WTC11 (cell line): ENCODE results near the gene AMACR. TPM values are rescaled to one million over a fixed set of nuclear protein-coding genes. Genes with fewer than 3 reads are reported as not detected.
A peak's percentile ranks its signal among the peaks of the same experiment; 100 is the strongest.

Experiments used
- ATAC-seq: fragments of 200-7000 bp; cut with Tn5 transposase; 2 replicates; pipeline ENCODE4 v1.10.0; 2021; ENCODE audit warnings: mild to moderate bottlenecking, moderate library complexity
- CTCF ChIA-PET: fragments of 300-600 bp; sonication (Branson Sonifier 250); formaldehyde crosslinking; loops from one replicate; lab custom pipeline; 2021; ENCODE audit warnings: antibody characterized with exemption; lab: Charles Lee
- POLR2A ChIA-PET: fragments of 350-600 bp; sonication (Branson Sonifier 250); formaldehyde crosslinking; loops from one replicate; lab custom pipeline; 2021; ENCODE audit warnings: antibody characterized with exemption; lab: Charles Lee
- DNase-seq: peaks from one replicate; pipeline ENCODE4 v3.0.0; 2021; ENCODE audit warnings: low spot score
- H3K27ac Mint-ChIP-seq: 2 replicates; pipeline ENCODE4 v1.8.0; 2021; ENCODE audit warnings: mixed read lengths
- H3K27me3 Mint-ChIP-seq: 2 replicates; pipeline ENCODE4 v1.8.0; 2021; ENCODE audit warnings: low read depth, mild to moderate bottlenecking, moderate library complexity, mixed read lengths
- H3K36me3 Mint-ChIP-seq: 2 replicates; pipeline ENCODE4 v1.8.0; 2021; ENCODE audit warnings: mixed read lengths
- H3K4me1 Mint-ChIP-seq: 2 replicates; pipeline ENCODE4 v1.8.0; 2022; ENCODE audit warnings: mixed read lengths
- H3K4me3 Mint-ChIP-seq: 2 replicates; pipeline ENCODE4 v1.8.0; 2021; ENCODE audit warnings: mild to moderate bottlenecking, moderate library complexity, mixed read lengths
- H3K9me3 Mint-ChIP-seq: 2 replicates; pipeline ENCODE4 v1.8.0; 2021; ENCODE audit warnings: mixed read lengths
- AR ChIP-seq: fragments of 250-450 bp; sonication (Bioruptor Pico); IDR thresholded peaks from 2 replicates; pipeline ENCODE4 v1.9.0; 2021; ENCODE audit warnings: mild to moderate bottlenecking
- ARID4B ChIP-seq: sonication (generic); formaldehyde crosslinking; IDR thresholded peaks from 2 replicates; pipeline ENCODE4 v1.8.0; 2023; ENCODE audit warnings: missing genetic modification reagents, mild to moderate bottlenecking, borderline replicate concordance
- E2F5 ChIP-seq: sonication (generic); formaldehyde crosslinking; IDR thresholded peaks from 2 replicates; pipeline ENCODE4 v1.8.1; 2022; ENCODE audit warnings: mild to moderate bottlenecking, moderate library complexity, missing genetic modification reagents
- ETV6 ChIP-seq: sonication (generic); formaldehyde crosslinking; IDR thresholded peaks from 2 replicates; pipeline ENCODE4 v1.8.1; 2022; ENCODE audit warnings: mild to moderate bottlenecking, missing genetic modification reagents
- FOXK1 ChIP-seq: sonication (generic); formaldehyde crosslinking; IDR thresholded peaks from 2 replicates; pipeline ENCODE4 v1.8.0; 2022; ENCODE audit warnings: mild to moderate bottlenecking, moderate library complexity, missing genetic modification reagents
- FOXP1 ChIP-seq: sonication (generic); formaldehyde crosslinking; IDR thresholded peaks from 2 replicates; pipeline ENCODE4 v1.8.0; 2022; ENCODE audit warnings: missing genetic modification reagents, mild to moderate bottlenecking, moderate library complexity, borderline replicate concordance
- HMGA2 ChIP-seq: fragments of 250-450 bp; sonication (Bioruptor Pico); IDR thresholded peaks from 2 replicates; pipeline ENCODE4 v1.4.0; 2021; ENCODE audit warnings: mild to moderate bottlenecking, moderate library complexity
- IRF2 ChIP-seq: sonication (generic); formaldehyde crosslinking; IDR thresholded peaks from 2 replicates; pipeline ENCODE4 v1.8.0; 2022; ENCODE audit warnings: low read depth, missing genetic modification reagents, borderline replicate concordance
- NR2C2 ChIP-seq: sonication (generic); formaldehyde crosslinking; IDR thresholded peaks from 2 replicates; pipeline ENCODE4 v1.8.0; 2022; ENCODE audit warnings: mild to moderate bottlenecking, missing genetic modification reagents
- SP1 ChIP-seq: sonication (generic); formaldehyde crosslinking; conservative IDR thresholded peaks from 2 replicates; pipeline ENCODE4 v1.8.1; 2022; ENCODE audit warnings: missing genetic modification reagents
- ZMAT4 ChIP-seq: fragments of 250-450 bp; sonication (Bioruptor Pico); IDR thresholded peaks from 2 replicates; pipeline ENCODE4 v1.9.0; 2021; ENCODE audit warnings: mild to moderate bottlenecking
- ZNF121 ChIP-seq: sonication (generic); formaldehyde crosslinking; IDR thresholded peaks from 2 replicates; pipeline ENCODE4 v1.8.0; 2023; ENCODE audit warnings: missing genetic modification reagents
- ZNF671 ChIP-seq: fragments of 250-450 bp; sonication (Bioruptor Pico); IDR thresholded peaks from 2 replicates; pipeline ENCODE4 v1.8.0; 2021; ENCODE audit warnings: mild to moderate bottlenecking
- total RNA-seq: library from RNA; stranded (reverse); gene quantifications from 3 replicates; pipeline ENCODE4 v1.2.3, GENCODE V29; 2021
- TF ChIP-seq, protein P1 (sequence below): sonication (generic); formaldehyde crosslinking; IDR thresholded peaks from 2 replicates; pipeline ENCODE4 v1.8.1; 2022; ENCODE audit warnings: low read depth, missing genetic modification reagents, borderline replicate concordance
- TF ChIP-seq, protein P2 (sequence below): sonication (generic); formaldehyde crosslinking; IDR thresholded peaks from 2 replicates; pipeline ENCODE4 v1.8.1; 2023; ENCODE audit warnings: mild to moderate bottlenecking, missing genetic modification reagents, moderate library complexity
- TF ChIP-seq, protein P3 (sequence below): fragments of 250-450 bp; sonication (Bioruptor Pico); IDR thresholded peaks from 2 replicates; pipeline ENCODE4 v1.9.0; 2021; ENCODE audit warnings: moderate library complexity, mild to moderate bottlenecking, inconsistent platforms, borderline replicate concordance

Gene AMACR
- total RNA-seq, 1 experiment from 2014 or later: 11.9 TPM

DNA sequence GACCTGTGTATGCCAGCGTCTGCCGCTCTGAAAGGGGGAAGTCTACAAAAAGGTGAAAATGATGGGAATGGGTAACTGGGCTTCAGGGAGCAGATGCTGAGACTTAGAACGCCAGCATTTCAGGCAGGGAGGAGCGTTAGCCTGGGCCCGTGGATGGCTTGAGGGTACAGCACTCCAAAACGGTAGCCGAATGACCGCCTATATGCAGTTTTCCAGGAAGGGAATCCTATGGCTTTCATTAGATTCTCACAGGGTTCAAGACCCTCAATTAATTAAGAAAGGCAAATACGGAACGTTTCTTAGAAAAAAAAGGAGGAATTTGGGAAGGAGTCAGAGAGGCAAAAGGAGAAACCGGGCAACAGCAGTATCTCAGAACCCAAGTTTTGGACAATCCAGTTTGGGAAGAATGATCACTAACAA, 639 bp downstream of the AMACR start:
- CTCF ChIA-PET: interaction anchor here (0.5 to 1.7 kb wide), 3 partner anchors 9 to 912 kb away, joined by 3 to 10 read pairs (median 4); no protein-coding TSS in a partner anchor
- Mint-ChIP-seq H3K27me3 (no peaks in the 10 kb centered on the region), H3K36me3 (peaks cover 13% of the 10 kb centered on the region), H3K4me3 (peak overlapping the region; percentile 83), H3K27ac (peak overlapping the region; percentile 72), H3K4me1 (peaks cover 18% of the 10 kb centered on the region), H3K9me3 (no peaks in the 10 kb centered on the region)
- ATAC-seq (0 out of 2 replicates have a peak, but pooled peaks have one; percentile 3), DNase-seq (no peak)
- TF ChIP-seq ZNF121 (CRISPR knock-in tag): no peak
- TF ChIP-seq, protein P1, sequence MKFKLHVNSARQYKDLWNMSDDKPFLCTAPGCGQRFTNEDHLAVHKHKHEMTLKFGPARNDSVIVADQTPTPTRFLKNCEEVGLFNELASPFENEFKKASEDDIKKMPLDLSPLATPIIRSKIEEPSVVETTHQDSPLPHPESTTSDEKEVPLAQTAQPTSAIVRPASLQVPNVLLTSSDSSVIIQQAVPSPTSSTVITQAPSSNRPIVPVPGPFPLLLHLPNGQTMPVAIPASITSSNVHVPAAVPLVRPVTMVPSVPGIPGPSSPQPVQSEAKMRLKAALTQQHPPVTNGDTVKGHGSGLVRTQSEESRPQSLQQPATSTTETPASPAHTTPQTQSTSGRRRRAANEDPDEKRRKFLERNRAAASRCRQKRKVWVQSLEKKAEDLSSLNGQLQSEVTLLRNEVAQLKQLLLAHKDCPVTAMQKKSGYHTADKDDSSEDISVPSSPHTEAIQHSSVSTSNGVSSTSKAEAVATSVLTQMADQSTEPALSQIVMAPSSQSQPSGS (CRISPR knock-in tag): no peak
- TF ChIP-seq, protein P2, sequence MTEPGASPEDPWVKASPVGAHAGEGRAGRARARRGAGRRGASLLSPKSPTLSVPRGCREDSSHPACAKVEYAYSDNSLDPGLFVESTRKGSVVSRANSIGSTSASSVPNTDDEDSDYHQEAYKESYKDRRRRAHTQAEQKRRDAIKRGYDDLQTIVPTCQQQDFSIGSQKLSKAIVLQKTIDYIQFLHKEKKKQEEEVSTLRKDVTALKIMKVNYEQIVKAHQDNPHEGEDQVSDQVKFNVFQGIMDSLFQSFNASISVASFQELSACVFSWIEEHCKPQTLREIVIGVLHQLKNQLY (CRISPR knock-in tag): no peak
- no peak for TF ChIP-seq NR2C2 (CRISPR knock-in tag)
- no peak for TF ChIP-seq IRF2 (CRISPR knock-in tag)
- TF ChIP-seq ZNF671 (CRISPR knock-in tag): no peak
- TF ChIP-seq AR: no peak
- TF ChIP-seq ZMAT4 (CRISPR knock-in tag): no peak
- TF ChIP-seq ETV6 (CRISPR knock-in tag): no peak
- TF ChIP-seq, protein P3, sequence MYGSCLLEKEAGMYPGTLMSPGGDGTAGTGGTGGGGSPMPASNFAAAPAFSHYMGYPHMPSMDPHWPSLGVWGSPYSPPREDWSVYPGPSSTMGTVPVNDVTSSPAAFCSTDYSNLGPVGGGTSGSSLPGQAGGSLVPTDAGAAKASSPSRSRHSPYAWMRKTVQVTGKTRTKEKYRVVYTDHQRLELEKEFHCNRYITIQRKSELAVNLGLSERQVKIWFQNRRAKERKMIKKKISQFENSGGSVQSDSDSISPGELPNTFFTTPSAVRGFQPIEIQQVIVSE: no peak
- TF ChIP-seq HMGA2: no peak
- TF ChIP-seq SP1 (CRISPR knock-in tag): no peak
- TF ChIP-seq E2F5: no peak
- no peak for TF ChIP-seq FOXK1
- TF ChIP-seq ARID4B (CRISPR knock-in tag): no peak
- TF ChIP-seq FOXP1 (CRISPR knock-in tag): no peak
- POLR2A ChIA-PET: no interaction called here
